DLD1 (cell line): ENCODE results near the gene FYB1.

Experiments
- in situ Hi-C: cut with HindIII; loops from 2 replicates; pipeline ENCODE4 v1.10.0; 2017; ENCODE audit warnings: low sequenced_read_pairs

FYB1 gene

DNA sequence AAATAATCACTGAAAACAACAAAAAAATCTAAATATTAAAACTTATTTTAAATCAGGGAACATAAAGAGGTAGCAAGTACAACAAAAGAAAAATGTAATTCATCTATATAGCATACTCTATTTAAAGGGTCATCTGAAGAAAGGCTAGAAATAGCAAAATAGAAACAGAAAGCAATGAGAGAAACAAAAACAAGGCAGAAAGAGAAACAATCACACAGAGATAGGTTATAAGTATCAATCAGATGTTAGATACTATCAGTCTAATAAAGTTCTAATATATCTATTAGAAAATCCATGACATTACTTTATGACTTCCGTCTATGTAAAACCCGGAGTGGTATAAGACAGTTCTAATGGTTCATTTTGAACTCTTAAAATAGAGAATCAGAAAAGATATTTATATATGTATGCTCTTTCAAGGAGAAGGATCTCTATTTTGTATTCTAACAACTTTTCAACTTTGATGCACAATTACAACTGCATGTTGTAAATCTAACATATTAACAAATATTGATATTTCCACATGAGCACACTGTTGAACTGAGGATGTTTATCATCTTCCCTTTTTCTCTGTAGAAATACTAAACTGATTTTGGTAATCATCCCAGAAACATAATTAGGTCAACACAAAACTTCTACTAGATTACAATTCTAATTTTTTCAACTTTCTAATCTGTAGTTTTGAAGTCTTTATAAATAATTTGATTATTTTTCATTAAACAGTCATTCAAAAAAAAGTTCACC is 161.0 kb downstream of the FYB1 start:
- in situ Hi-C loops, result no loop called here

DNA sequence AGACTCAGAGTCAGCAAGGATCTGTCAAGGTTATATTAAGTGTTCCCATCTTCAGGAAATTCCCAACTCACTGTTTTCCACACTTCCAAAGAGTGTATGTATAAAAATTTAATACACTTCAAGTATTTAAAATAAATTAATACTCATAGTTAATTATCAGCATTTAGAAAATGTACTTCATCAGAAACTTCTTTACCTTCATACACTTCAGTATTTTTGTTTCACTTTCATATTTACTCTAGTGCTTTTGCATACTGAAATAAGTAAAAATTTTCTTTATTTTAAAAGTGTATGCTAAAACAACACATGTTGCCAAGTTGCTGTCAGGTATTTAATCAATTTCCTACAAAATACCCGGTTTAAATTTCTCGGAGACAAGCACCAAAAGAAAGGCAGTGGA is 161.6 kb downstream of the FYB1 start:
- in situ Hi-C loops, result no loop called here

DNA sequence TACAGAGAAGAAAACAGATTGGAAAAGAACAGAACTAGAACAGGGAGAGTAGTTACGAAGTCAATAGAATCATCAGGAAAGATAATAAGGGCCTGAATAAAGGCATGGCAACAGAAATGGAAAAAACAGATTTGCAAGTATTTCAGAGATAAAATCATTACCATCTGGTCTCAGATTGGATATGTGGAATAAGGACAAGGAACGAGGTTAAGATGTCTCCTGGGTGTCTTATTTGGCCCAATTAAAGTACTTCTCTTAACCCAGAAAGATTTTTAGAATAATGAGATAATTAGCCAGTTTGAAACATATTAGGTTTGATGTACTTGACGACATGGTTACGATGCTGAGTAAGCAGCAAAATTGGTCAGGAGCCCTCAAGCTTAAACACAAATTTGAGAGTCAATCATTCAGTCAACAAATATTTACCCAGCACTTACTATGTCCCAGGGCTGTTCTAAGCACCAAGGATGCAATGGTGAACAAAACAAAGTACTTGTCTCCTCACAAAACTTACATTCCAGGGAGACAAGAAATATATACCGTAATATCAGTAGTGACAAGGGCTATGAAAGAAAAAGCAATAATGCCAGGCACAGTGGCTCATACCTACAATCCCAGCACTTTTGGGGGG is 163.5 kb downstream of the FYB1 start:
- in situ Hi-C loops, result no loop called here
